Stimulated activated naive CD4-positive, alpha-beta T cell treated with Interleukin-2 at 50 U/mL for 16 hours (primary cell): Measurements from ENCODE around the gene NADK.
"Not testable (repeated sequence)": the region's sequence is repeated elsewhere in the genome, so short reads cannot be mapped to it uniquely, and the experiment has no call there.

Experiments
- DNase-seq: peaks from one replicate; lab custom pipeline; 2025; lab: John Stamatoyannopoulos, UW

NADK gene

DNA sequence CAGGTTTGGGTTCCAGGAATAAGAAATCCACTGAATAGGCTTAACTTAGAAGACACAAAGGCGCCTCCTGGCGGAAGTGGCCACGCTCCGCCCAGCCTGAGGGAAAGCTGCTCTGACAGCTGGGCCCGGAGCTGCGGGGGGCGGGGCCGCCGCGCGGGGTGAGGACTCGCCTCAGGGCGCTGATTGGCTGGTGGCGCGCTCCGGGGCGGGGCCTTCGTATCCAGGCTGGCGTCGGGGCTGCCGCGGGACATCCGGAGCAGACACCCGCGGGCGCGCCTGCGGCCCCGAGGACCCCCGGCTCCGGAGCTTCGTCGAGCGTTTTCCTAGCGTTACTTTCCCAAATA, 31.7 kb downstream of the NADK start:
- not testable (repeated sequence) for DNase-seq

GRCh38 chr1:1745651-1746565, 32.4 kb downstream of the NADK start:
- DNase-seq = peak; percentile 94

GRCh38 chr1:1742529-1742928, 35.7 kb downstream of the NADK start:
- DNase-seq = not testable (repeated sequence)

DNA sequence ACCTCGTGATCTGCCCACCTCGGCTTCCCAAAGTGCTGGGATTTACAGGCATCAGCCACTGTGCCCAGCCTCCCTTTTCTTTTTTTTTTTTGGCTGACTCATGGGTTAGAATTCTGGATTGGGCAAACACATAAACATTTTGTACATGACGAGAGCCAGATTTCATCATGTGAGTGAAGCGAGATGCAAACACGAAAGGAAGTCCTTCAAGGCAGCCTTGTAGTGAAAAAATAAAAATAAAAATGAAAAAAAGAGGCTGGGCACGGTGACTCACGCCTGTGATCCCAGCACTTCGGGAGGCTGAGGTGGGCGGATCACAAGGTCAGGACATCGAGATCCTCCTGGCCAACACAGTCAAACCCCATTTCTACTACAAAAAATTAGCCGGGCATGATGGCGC, 37.3 kb downstream of the NADK start:
- DNase-seq = not testable (repeated sequence)

DNA sequence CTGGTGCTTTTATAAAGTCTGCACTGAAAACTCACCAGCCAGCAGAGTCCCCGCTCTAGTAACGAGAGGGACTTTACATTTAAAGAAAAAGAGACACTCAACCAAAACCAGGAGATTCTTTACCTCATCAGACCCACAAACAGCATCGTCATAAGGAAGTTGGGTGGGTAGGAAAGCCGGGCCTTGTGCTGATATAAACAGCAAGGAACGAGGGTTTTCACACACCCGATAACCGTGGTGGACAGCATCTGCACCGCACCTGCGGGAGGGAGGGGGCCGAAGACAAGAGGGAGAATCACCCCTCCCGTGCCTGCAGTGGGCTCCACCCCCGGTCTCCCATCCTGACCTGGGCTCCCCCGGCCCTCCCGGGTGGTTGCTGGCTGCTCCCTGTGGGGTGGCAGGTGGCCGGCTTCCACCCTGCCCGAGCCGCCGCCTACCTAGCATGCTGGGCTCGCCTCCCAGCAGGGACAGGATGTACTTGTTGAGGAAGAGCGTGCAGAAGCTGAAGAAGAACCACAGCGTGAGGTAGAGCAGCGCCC, 39.4 kb downstream of the NADK start:
- not testable (repeated sequence) for DNase-seq

DNA sequence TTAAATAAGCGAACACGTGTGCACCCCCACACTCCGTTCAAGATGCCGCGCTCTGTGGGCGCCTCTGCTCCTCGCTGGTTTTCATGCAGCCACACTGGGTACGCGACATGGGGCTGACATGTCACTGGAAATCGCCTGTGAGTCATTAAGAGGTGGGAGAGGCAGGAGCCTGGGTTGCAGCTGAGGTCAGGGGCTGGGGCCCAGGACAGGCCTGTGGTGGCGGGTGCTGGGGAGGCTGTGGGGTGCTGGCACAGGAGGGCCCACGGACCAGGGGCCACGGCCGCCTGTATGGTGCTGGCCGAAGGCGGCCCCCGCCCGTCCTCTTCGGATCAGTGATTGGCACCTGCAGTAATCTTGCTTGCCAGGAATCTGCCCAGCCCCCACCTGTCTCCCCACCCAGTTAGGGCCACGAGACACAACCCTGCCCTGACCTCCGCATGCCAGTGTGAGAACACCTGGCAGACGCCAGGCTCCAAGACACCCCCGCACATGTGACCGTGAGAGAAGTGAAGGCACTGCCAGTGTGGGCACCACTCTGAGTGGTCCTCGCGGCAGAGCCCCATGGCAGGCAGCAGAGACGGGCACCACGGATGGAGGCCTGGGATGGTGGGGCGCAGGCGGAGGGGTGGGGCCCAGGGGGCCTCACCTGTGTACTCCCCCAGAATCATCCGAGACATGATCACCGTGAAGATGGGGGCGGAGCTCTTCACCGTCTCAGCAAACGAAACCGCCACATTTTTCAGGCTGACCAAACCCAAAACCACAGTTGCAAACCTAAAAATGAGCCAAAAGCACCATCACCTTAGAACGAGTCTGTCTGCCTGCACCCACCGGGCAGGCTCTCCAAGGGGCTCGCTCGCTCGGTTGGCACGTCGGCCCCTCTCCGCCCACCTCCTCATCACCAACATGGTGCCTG, 40.3 kb downstream of the NADK start:
- not testable (repeated sequence) for DNase-seq

GRCh38 chr1:1732381-1732780, 45.9 kb downstream of the NADK start:
- DNase-seq = no peak

GRCh38 chr1:1730870-1731269, 47.4 kb downstream of the NADK start:
- DNase-seq = no peak

GRCh38 chr1:1730230-1730629, 48.0 kb downstream of the NADK start:
- not testable (repeated sequence) for DNase-seq

DNA sequence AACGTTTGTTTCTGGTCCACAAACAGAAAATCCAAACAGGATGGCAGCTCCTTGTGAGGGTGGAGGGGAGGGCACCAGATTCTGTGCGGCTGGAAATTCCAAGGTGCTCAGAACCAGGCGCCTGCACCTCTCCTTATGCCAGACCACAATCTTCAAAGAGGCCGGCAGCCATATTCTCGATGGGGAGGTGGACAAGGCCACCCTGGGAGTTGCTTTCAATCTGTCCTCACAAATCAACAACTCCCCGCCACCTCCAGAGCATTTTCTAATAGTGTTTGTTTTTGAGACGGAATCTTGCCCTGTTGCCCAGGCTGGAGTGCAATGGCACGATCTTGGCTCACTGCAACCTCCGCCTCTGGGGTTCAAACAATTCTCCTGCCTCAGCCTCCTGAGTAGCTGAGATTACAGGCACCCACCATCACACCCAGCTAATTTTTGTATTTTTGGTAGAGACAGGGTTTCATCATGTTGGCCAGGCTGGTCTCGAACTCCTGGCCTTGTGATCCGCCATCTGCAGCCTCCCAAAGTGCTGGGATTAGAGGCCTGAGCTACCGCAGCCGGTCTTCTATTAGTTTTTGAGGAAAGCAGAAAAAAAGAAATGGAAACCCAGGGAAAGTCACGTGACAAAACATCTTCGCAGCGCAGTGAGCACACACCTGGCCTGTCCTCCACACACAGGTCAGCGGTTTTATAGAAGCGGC, 49.0 kb downstream of the NADK start:
- not testable (repeated sequence) for DNase-seq

- peak; percentile 5 for DNase-seq
These were observed 49.8 kb downstream of the NADK start for GRCh38 chr1:1728308-1729005.

- DNase-seq = not testable (repeated sequence)
These were observed 51.1 kb downstream of the NADK start for GRCh38 chr1:1727131-1727651.

DNA sequence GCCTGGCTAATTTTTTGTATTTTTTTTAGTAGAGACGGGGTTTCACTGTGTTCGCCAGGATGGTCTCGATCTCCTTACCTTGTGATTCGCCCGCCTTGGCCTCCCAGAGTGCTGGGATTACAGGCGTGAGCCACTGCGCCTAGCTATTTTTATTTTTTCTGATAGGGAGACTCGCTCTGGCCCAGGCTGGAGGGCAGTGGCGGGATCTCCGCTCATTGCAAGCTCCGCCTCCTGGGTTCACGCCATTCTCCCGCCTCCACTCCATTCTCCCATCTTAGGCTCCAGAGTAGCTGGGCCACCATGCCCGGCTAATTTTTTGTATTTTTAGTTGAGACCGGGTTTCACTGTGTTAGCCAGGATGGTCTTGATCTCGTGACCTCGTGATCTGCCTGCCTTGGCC, 52.2 kb downstream of the NADK start:
- not testable (repeated sequence) for DNase-seq

DNA sequence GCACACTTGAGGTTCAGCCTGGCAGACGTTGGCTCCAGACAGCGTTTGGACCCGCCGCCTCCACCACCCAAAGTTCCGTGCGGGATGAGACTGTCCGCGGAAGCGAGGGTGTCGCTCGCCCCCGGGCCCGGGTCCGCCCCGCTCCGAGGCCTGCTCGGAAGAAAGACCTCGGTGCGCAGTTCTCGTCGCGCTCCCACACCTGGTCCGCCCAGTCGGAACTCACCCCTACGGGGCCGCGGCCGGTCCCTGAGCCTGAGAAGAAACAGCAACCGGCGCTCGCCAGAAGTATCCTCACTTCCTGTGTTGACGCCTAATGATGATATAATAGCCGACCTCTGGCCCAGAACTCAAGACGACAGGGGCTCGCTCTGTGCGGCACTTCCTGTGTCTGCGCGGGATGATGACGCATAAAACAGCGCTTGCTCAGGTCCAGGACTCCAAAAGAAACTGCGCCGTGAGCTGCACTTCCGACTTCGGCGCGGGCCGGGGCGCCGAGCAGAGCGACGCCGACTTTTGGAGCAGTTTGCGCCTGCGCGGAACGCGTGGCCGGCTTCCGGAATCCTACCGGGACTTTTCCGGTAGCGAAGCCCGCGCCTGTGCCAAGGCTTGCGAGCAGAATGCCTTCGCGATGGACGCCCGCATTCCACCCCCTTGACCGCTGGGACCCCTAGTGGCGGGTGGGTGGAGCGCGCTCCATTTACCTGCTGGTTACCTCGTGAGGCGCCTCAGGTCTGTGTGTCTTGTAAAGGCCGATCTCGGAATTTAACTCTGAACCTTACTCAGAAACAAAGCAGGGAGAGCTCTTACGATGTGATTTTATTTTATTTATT, 54.0 kb downstream of the NADK start, which contains the start of gene CDK11A:
Gene CDK11A (minus strand): TSS at position 323 of the 830 bp plus-strand sequence. CDS start 1,539 bp downstream, outside the sequence.
- peak; percentile 95 for DNase-seq

- DNase-seq = no peak
These were observed 57.1 kb downstream of the NADK start for GRCh38 chr1:1721201-1721600.

GRCh38 chr1:1715109-1715883, 63.0 kb downstream of the NADK start:
- not testable (repeated sequence) for DNase-seq

GRCh38 chr1:1707897-1708296, 70.4 kb downstream of the NADK start:
- DNase-seq = not testable (repeated sequence)

- DNase-seq = not testable (repeated sequence)
These were observed 71.0 kb downstream of the NADK start for GRCh38 chr1:1707241-1707640.

GRCh38 chr1:1705623-1706022, 72.6 kb downstream of the NADK start:
- DNase-seq = not testable (repeated sequence)
